Measurements from ENCODE around the gene SHC3.

SHC3 gene

GRCh38 chr9:88975966-88976889, 202.4 kb downstream of the SHC3 start:
- DNase-seq = no peak

GRCh38 chr9:88974641-88975040, 204.0 kb downstream of the SHC3 start:
- DNase-seq = no peak

- no peak for DNase-seq
Measured at GRCh38 chr9:88973281-88974045, 205.2 kb downstream of the SHC3 start.

- no peak for DNase-seq
Measured at GRCh38 chr9:88972401-88972800, 206.2 kb downstream of the SHC3 start.

GRCh38 chr9:88971131-88971960, 207.3 kb downstream of the SHC3 start:
- DNase-seq = no peak

- no peak for DNase-seq
Measured at GRCh38 chr9:88969646-88970373, 208.8 kb downstream of the SHC3 start.

GRCh38 chr9:88968799-88969198, 209.8 kb downstream of the SHC3 start:
- DNase-seq = no peak

GRCh38 chr9:88966894-88967676, 211.5 kb downstream of the SHC3 start:
- no peak for DNase-seq

GRCh38 chr9:88965473-88965872, 213.1 kb downstream of the SHC3 start:
- no peak for DNase-seq

GRCh38 chr9:88960632-88961031, 218.0 kb downstream of the SHC3 start:
- no peak for DNase-seq

GRCh38 chr9:88959727-88960469, 218.7 kb downstream of the SHC3 start:
- no peak for DNase-seq

- DNase-seq = no peak
Measured at GRCh38 chr9:88957526-88957925, 221.1 kb downstream of the SHC3 start.
